Hematopoietic multipotent progenitor cell (in vitro differentiated cells): Measurements from ENCODE around the gene SLC4A9. TPM values are rescaled to one million over a fixed set of nuclear protein-coding genes. Genes with fewer than 3 reads are reported as not detected.
A peak's percentile ranks its signal among the peaks of the same experiment; 100 is the strongest.
"Not testable (repeated sequence)": the region's sequence is repeated elsewhere in the genome, so short reads cannot be mapped to it uniquely, and the experiment has no call there.

ENCODE experiments used
- DNase-seq, 3 donors: peaks; one replicate each; pipeline ENCODE4 v3.0.0-alpha.2; 2011 to 2015; ENCODE audit warnings: low read depth in 2 of 3, low spot score in 2 of 3
- small RNA-seq: library from RNA; depleted of rRNA; stranded (forward); fragments of <200 nt; gene quantifications from one replicate; pipeline ENCODE3, GENCODE V24; 2012
- total RNA-seq: library from RNA; depleted of rRNA; stranded (reverse); fragments of >200 nt; gene quantifications from one replicate; pipeline ENCODE4 v1.2.3, GENCODE V29; 2012

SLC4A9 gene
- total RNA-seq, 1 donor: not detected

DNA sequence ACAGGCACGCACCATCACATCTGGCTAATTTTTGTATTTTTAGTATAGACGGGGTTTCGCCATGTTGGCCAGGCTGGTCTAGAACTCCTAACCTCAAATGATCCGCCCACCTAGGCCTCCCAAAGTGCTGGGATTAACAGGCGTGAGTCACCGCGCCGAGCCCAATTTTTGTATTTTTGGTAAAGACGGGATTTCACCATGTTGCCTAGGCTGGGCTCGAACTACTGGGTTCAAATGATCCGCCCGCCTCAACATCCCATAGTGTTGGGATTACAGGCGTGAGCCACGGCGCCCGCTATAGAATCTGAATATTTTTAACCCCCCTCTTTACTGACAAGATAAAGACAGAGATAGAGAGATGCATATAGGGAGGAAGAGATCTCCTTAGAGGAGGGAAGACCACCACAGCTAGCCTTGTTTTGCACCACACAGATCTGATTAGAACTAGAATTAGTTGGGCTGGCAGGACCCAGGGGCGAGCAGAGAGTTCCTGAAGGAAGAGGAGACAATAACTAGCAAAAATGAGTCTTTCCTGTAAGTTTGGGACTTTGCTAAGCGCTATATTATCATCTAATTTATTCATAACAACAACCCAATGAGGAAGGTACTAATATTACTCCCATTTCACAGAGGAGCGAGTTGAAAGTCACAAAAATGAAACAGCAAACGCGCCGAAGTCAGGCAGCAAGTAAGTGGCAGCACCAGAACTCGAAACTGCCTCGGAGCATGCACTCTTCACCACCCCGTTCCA is 40.2 kb downstream of the SLC4A9 start:
- no peak for DNase-seq

DNA sequence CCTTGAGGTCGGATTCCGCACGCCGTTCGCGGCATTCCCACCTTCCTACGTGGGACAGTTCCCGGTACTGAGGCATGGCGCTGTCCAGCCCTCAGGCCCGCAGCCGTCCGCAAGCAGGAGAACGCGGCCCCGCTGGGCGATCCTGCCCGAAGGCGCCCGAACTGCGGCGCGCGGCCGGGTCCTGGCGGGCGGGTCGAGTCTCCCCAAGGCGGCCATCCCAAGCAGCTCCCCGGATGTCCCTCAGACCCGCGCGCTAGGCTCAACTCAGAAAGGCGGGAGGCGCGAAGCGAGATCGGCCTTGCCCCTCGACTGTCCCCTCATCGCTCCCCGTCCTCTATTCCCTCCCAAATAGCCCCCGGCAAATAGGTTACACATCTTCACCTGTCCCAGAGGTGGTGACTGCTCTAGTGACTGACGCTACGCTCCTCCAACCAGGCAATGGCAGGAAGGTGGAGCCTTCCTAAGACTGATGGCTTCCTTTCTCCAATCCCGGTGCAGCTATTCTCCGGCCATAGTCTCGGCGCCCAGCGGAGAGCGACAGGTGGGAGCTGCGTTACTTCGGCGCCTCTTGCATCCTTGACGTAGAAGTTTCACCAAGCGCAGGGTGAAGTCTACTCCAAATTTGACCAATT is 40.9 kb downstream of the SLC4A9 start:
- DNase-seq: peak in 2 of 3 donors; percentile 94 to 96

DNA sequence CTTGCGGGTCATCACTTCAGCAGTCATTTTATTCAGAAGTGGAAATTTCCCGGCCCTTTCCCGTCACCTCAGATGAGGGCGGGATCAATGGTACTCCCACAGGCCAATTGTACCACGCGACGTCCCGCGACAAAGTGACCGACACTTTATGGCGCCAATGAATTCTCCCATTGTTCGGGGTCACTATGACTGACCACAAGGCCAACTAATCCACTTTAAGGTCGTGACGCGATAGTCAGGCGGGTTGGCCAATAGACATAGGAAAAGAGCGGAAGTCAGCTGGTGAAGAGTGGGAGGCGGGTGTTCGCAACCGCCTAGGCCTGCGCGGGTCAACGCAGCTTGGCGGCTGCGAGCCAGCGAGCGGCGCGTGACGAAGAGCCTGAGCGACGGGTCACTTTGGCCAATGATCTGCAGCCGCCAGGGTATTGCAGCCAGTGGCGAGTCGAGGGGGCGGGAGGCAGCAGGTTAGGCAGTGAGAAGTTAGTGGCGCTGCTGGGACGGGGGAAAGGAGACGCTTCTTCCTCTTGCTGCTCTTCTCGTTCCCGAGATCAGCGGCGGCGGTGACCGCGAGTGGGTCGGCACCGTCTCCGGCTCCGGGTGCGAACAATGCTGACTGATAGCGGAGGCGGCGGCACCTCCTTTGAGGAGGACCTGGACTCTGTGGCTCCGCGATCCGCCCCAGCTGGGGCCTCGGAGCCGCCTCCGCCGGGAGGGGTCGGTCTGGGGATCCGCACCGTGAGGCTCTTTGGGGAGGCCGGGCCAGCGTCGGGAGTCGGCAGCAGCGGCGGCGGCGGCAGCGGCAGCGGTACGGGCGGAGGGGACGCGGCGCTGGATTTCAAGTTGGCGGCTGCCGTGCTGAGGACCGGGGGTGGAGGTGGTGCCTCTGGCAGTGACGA is 41.6 kb downstream of the SLC4A9 start, which contains the start of gene ANKHD1:
TSS of gene ANKHD1 (plus strand) at position 472 of the 896 bp plus-strand sequence. CDS start at position 607, 135 bp downstream.
- peak; percentile 94 to 100 (median 100) for DNase-seq

DNA sequence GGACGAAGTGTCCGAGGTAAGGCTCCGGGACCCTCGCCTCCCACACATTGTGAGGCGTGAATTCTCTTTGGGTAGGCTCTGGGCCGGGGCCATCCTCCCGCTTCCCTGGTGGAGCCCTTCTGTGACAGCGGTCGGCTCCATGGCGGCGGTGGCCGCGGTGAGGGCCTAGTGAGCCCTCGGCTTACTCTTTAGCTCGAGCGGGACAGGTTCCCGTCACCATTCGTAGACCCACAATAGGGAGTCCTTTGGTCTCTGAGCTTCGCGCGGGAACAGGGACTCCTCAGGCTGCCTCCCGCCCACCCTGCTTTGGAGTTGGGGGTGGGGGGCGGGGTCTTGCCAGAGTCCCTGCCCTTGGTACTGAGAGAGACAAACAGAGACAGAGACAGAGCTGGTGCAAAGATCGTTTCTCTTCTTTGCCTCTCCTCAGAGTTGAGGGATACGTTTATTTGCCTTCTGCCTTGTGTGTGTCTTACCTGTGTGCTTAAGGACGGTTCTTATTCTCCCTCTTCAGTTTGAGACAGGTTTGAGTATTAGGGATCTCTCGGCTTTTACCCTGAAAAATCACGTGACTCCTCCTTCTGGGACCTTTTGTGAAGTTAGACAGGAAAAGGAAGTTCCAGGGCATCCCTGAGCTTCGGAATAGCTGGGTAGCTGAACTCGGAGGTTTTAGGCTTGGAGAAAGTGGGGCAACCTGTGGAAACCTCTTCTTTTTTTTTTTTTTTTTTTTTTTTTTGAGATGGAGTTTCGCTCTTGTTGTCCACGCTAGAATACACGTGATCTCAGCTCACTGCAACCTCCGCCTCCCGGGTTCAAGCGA is 42.5 kb downstream of the SLC4A9 start:
- DNase-seq: peak; percentile 24 to 78 (median 66)

DNA sequence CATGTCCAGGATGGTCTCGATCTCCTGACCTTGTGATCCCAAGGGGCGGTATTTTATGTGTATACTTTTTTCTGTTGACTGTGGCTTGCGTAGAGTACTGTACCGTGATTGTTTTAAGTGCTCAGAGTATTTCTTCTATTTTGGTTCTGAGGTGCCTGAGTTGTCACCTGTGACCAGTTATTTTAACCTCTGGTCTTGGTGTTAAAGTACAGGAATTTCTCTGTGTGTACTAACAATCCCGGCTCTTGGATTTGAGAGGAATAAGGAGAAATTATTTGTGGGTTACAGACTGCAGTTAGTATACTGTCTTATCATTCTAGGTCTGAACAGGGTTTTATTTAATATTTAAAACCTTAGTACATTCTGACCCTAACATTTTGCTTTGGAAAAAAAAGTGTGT is 43.6 kb downstream of the SLC4A9 start:
- no peak for DNase-seq

DNA sequence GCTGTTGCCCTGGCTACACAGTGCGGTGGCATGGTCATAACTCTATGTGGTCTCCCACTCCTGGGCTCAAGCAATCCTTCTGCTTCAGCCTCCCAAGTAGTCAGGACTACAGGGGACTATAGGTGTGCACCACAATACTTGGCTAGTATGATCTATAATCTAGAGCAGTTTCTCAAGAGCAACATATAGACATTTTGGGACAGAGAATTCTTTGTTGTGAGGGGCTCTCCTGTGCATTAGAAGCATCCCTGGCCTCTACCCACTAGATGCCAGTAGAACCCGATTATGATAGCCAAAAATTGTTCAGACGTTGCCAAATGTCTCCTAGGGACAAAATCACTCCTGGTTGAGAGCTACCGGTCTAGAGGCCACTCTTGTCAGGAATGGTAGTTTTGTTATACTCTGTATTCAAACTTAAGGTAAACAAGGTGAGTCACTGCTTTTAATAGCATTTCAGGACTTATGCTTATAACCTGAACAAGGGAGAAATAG is 48.8 kb downstream of the SLC4A9 start:
- no peak for DNase-seq

DNA sequence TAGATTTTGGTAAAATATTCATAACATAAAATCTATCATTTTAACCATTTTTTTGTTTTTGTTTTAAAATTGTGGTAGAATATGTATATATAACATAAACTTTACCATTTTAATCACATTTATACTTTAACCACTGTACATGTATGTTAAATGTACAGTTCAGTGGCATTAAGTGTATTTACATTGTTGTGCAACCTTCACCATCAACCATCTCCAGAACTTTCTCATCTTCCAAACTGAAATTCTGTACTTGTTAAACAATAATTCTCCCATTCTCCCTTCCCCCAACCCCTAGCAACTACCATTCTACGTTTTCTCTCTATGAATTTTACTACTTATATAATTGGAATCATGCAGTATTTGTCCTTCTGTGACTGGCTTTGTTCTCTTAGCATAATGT is 53.2 kb downstream of the SLC4A9 start:
- DNase-seq: no peak

DNA sequence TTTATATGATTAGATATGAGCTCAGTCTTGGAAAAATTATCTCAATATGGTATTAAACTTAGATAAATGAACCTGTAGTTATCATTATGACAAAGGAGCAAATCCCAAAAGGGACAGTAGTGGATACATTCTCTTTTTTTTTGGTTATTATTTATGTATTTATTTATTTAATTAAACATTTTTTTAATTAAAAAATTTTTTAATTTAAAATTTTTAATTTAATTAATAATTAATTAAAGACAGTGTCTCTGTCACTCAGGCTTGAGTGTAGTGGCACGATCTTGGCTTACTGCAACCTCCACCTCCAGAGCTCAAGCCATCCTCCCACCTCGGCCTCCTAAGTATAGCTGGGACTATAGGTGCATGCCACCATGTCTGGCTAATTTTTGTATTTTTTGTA is 57.2 kb downstream of the SLC4A9 start:
- DNase-seq: no peak

DNA sequence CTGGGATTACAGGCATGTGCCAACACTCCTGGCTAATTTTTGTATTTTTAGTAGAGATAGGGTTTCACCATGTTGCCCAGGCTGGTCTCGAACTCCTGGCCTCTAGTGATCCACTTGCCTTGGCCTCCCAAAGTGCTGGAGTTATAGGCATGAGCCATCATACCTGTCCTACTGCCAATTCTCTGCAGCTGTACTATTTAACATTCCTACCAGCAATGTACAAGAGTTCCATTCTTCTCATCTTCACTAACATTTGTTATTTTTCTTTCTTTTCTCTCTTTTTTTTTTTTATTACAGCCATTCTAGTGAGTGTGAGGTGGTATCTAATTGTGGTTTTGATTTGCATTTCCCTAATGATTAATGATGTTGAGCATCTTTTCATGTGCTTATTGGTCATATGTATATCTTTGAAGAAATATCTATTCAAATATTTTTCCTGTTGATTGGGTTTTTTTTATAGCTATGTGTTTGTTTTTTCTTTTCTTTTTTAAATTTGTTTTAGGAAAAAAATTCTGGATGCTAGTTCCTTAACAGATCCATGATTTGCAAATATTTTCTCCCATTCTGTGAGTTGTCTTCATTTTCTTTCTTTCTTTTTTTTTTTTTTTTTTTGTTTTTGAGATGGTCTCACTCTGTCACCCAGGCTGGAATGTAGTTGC is 59.0 kb downstream of the SLC4A9 start:
- no peak for DNase-seq

DNA sequence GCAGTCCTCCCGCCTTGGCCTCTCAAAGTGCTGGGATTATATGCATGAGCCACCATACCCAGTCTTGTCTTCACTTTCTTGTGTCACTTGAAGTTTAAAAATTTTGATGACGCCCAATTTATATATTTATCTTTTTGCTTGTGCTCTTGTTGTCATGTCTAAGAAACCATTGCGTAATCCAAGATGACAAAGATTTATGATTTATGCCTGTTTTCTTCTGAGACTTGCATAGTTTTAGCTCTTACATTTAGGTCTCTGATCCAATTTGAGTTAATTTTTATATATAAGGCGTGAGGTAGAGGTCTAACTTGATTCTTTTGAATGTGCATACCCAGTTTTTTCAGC is 60.2 kb downstream of the SLC4A9 start:
- DNase-seq: peak in 1 of 3 donors; percentile 20

DNA sequence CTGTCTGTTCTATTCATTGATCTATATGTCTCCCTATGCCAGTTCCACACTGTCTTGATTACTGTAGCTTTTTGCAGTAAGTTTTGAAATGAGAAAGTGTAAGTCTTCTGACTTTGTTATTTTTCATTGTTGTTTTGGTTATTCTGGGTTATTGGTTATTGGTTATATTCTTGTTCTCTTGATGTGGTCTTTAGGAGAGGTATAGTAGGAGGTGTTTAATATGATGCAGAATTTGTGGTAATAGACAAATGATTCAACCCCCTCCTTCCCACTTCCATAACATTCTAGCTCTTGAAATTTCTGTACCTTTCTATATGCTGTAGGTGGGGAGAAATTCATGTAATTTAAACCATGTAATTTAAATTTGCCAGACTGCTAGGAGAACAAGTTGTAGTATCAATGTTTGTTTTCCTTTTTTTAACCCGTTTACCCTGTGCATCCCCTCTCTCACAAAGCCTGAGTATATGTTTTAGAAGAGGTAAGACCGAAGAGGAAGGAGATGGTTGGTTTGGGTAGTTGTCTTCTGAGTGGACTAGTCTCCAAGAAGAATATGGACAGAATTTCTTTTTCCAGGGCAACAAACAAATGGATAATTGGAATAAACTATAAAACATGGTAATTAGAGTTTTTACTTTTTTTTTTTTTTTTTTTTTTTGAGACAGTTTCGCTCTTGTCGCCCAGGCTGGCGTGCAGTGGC is 60.8 kb downstream of the SLC4A9 start:
- no peak for DNase-seq

DNA sequence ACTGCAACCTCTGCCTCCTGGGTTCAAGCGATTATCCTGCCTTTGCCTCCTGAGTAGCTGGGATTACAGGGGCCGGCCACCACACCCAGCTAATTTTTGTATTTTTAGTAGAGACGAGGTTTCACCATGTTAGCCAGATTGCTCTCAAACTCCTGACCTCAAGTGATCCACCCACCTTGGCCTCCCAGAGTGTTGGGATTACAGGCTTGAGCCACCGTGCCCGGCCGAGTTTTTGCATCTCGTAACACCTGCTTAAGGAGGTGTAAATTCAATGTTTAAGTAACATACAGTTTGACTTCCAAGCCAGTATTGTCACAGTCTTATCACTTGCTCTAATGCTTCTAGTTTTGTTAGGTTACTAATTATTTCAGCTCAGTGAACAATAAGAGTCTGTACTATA is 61.4 kb downstream of the SLC4A9 start:
- DNase-seq: not testable (repeated sequence)

DNA sequence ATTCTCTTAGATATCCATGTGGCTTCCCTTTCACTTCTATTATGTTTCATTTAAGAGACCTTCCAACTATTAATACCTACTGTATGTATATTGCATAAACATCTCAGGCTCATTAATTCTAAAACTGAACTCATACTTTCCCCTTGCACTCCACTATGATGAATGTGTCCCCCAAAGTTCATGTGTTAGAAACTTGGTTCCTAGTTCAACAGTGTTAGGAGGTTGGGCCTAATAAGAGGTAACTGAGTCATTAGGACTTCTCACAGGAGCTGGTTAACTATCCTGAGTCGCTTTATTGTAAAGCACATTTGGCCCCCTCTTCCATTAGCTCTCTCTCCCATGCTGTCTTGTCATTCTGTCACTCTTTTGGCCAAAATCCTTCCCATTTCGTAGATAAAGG is 63.6 kb downstream of the SLC4A9 start:
- DNase-seq: no peak

DNA sequence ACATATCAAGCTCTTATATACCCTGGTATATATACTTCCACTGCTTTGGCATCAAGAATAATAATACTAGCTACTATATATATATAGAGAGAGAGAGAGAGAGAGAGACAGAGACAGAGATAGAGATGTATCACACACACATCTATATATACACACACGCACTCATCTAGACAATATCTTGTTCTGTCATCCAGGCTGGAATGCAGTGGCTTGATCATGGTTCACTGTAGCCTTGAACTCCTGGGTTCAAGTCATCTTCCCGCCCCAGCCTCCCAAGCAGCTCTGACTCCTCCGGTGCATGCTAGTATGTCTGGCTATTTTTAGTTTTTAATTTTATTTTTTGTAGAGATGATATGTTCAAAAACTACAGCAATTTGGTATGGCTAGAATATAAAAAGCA is 64.1 kb downstream of the SLC4A9 start:
- DNase-seq: no peak

Small RNAs within 50 kb of the gene (small RNA-seq; reads per million reads assigned to genes)
- gene RNU4-14P: 0.27 reads per million

Other genes starting within 250 kb of the SLC4A9 start
- gene PURA, start 246.1 kb upstream of the SLC4A9 start, total RNA-seq: 4.3 TPM
- gene IGIP, start 234.3 kb upstream of the SLC4A9 start, total RNA-seq: 0.81 TPM
- 8.9 TPM for gene CYSTM1, start 185.0 kb upstream of the SLC4A9 start, total RNA-seq
- gene PFDN1, start 57.1 kb upstream of the SLC4A9 start, total RNA-seq: 37.2 TPM
- gene HBEGF, start 13.6 kb upstream of the SLC4A9 start, total RNA-seq: 3.0 TPM
- 97.5 TPM for gene ANKHD1, start 41.6 kb downstream of the SLC4A9 start, total RNA-seq
- gene EIF4EBP3, start 187.5 kb downstream of the SLC4A9 start, total RNA-seq: 8.3 TPM
- 13.2 TPM for gene SRA1, start 197.3 kb downstream of the SLC4A9 start, total RNA-seq
- gene APBB3, start 204.4 kb downstream of the SLC4A9 start, total RNA-seq: 35.5 TPM
- 23.7 TPM for gene SLC35A4, start 204.6 kb downstream of the SLC4A9 start, total RNA-seq